AG08395 (cell line): ENCODE data around the gene ITGA5.

Source experiments
- DNase-seq: peaks from one replicate; pipeline ENCODE4 v3.0.0; 2012; ENCODE audit warnings: mixed read lengths, low spot score

ITGA5 gene

DNA sequence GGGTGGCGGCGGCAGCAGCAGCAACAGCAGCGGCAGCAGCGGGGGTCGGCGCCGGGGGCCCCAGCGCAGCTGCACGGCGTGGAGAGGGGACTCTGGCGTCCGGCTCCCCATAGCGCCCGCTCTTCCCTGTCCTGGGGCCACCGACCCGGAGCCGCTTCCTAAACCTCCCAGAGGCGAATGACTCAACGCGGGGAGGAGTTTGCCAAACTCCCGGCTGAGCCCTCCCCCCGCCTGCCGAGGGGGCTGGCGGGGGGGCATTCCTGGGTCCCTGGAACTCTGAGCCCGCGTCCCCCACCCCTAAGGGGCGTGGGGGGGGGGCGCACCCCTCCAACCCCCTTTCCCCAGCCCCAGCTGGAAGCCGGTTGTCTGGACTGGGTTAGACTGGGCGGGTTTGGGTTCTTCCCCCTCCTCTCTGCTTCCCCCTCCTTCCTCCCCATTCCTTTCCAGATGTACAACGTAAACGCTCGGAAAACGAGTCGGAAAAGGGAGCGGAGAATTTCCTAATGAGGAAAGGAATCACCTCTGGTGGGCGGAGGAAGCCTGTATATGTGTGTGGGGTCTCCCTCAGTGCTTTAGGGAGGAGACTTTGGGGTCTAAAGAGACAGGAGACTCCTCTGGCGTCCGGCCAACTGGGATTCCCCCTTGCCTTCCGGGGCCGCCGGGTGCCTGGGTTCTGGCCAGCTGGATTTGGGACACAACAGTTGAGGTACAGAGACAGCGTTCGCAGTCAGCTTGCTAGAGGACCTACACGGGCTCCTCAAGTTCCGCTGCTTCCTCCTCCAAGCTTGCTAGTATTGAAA, at the start of gene ITGA5:
TSS of gene ITGA5 (minus strand) at position 179 of the 800 bp plus-strand sequence. CDS start at position 111, 68 bp downstream.
- DNase-seq, result peak; percentile 91

DNA sequence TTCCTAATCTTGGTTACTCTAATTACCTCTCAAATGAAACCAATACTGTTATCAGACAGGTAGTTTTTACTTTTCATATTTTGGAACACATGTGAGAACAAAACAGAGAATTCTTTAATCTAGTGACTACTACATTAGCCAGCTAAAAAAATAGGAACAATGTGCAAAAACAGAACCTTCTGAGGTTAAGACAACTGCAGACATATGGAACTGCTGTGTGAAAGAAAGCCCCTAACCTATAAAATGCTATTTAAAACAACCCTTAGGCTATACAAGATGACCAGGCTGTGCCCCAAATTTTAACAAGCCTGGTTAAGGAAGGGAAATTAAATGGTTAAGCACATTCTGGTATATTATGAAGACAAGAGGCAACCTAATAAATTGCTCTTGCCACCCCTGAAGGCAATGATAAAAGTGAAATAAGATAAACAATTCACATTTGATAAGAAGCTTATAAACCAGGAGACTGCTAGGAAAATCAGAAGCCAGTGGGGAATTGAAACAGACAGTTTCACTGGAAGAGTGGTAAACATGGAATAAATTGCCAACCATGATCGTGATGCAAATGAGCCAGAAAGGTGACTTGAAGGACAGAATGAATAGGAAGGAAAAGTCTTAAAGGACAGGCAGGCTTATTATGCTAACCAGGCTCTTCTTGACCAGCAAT, 46.9 kb upstream of the ITGA5 start:
- DNase-seq, result no peak

DNA sequence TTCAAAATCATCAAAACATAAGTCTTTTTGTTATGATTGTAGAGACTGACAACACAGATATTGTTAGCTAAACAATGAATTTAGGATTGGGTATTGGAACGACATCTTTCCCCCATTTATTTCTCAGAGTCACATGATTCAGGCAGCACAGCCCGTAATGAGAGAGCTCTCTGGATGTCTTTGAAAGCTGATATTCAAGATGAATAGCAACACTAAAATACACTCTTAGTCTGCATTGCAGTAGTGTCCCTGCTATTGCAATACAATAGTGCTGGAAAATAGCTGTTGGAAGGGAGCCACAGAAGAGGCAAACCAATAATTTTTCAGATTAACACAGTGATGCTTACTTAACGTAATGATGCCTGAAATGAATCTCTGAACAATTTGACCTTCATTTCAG, 44.4 kb upstream of the ITGA5 start:
- no peak for DNase-seq

DNA sequence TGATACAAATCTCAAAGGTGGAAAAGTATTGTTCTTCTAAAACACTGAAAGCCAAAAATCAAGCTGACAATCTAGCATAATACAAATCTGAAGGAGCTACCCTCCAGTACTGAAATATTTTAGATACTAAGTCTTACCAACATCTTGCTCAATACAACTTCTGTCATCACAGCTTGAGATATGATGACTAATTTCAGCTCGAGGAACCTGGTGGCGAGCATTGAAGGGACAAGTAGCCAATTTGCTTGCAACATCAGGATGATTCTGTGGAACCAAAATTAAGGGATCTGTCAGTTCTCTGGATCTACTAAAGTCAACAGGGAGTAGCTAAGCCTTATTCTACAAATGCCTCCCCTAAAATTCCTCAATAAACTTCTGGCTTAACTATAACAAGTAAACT, 44.0 kb upstream of the ITGA5 start:
- DNase-seq, result peak; percentile 77

DNA sequence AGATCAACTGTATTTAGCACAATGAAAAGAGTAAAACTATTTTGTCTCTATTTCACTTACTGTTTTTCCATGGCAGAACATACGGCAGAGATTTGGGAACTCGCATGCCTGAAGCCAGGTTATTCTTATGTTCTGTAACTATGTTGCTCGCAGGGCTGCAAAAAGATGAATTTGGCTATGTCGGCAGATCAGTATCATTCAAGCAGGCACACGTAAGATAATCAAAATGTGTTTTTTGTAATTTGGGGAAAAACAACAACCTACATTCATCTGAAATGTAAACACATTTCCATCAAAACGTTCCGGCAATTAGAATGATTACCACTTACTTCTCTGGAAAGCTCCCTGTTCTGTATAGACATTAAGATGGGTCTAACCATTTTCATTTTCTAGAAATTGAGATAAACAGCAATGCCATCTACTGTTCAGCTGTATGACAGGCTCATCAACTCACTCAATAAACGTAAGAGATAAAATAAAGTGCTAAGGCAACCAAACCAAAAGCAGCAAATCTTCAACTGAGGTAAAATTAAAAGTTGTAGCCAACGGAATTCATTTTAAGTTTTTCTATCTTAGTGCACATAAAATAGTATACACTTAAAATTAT, 41.4 kb upstream of the ITGA5 start:
- no peak for DNase-seq

DNA sequence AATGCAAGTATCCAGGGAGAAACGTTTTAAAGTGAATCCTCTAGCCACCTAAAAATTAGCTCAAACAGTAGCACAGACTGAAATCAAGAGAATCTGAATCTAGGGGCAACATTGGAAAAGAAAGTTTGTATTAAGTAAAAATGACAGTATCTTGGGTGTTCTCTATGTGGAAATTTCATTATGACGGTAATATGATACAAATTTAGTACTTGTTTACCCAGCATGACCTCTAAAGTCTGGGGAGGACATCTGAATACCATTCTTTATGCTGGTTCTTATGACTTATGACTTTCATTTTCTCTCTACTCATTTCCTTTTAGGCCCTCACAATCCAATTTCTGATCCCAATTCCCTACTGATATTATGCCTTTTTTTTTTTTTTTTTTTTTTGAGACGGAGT, 40.3 kb upstream of the ITGA5 start:
- no peak for DNase-seq

DNA sequence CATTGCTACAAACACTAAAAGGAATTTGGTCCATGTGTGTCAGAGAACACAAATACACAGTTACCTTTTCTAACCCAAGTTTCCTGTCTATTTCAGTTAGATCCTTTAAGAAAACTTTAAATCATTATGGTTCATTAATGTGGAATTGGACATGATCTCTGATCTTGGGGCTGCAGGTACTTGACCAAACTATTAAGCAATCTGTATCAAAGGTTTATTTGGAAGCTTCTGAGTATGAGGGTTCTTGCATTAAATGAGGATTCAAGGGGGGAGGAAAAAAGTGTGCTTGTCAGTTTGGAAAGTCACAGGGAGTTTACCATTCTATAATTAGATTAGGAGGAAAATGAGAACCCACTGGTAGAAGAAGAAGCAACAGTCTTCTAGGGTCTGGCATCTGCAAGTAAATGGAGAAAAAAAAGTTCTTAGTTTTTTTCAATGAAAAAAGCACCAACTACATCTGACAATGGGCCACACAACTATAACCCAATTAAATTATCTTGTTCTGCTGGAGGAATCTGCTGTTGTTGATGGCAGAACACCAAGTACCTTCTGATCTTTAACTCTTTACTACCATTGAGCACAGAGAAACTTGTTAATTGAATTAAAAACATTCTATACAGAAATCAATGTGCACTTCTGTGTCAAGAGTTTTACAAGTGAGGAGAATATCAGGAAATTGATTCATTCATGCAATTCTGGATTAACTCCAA, 36.8 kb upstream of the ITGA5 start:
- DNase-seq, result no peak

DNA sequence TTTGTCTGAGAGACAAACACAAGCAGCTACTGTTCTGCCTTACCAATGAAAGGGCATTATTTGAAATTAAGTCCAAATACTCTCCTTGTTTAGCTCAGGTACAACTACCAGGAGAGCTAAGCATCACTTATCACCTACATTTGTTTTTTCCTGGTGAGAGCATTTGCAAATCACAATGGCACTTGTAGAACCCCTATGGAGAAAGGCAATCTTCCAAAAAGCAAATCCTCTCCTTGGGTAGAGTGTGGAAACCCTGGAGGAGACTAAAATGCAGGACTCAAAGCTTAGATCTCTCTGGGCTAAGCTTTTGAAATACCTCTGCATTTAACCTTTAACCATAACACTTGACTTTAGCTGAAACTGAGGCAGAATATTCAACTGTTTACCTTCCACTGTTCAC, 33.6 kb upstream of the ITGA5 start:
- no peak for DNase-seq

DNA sequence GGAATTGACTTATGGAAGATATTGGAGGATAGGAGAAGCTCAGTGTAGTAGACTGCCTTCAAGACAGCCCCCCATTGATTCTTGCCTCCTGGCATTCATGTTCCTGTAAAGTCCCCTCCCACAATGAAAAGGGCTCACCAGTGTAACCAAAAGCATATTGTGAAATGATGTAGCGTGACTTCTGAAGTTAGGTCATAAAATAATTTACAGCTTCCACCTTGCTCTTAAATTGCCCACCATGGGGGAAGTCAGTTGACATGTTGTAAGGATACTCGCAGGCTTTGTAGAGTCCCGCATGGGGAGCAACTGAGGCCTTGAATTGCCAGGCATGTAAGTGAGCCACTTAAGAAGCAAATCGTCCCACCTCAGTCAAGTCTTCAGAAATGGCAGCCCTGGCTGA, 29.3 kb upstream of the ITGA5 start:
- no peak for DNase-seq

DNA sequence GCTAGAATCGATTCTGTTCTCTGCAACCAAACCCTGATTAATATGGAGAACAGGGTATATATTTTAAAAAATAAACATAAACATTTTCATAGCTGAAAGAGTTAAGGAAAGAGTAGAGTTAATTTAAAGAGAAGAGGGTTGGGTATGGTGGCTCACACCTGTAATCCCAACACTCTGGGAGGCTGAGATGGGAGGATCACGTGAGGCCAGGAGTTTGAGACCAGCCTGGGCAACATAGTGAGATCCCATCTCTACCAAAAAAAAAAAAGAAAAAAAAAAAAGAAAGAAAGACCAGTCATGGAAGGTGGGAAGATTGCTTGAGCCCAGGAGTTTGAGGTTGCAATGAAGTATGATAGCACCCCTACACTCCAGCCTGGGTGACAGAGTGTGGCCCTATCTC, 28.9 kb upstream of the ITGA5 start:
- DNase-seq, result no peak

DNA sequence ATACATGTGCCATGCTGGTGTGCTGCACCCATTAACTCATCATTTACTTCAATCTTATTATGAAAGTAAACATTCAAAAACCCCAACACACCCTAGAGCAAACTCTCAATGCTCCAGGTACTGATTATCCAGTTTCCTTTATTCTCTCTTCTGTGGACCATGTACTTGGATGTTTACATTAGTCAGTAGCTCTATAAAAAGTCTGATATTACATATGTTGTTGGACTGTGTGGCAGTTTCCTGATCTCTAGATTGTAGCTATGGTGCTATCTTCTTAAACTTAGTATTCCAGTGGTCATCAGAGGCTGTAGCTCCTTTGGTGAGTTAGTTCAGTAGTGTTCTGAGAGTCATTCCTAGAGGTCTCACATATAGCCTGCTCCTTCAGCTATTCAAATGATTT, 25.1 kb upstream of the ITGA5 start:
- no peak for DNase-seq

DNA sequence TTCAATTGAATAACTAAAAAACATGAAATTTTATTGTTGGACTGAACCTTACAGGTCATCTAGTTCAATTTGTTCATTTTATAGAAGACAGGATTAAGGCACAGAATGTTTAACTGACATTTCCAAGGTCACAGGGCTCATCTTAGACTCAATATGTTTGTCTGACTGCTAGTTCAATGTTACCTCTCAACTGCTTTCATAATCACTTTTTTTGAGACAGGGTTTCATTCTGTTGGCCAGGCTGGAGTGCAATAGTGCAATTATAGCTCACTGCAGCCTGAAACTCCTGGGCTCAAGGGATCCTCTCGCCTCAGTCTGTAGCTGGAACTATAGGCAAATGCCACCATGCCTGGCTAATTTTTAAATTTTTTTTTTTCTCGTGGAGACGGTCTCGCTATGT, 24.4 kb upstream of the ITGA5 start:
- DNase-seq, result no peak

DNA sequence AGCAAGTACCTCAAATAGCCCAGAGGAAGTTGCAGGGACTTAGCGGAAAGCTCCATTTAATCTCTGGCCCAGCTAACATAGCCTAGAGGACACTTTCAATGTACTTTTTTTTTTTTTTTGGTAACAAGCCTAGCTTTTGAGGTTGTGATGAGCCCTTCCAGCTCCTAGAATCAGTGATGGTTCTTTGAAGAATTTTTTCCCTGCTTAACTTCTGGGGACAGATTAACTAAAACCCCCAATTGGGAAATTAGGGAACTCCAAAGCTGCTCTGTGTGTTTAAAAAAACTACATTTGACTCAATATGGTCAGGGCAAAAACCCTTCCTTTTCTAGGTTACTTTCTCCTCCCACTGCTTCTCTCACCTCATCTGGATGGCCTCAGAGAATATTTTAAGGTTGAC, 23.9 kb upstream of the ITGA5 start:
- DNase-seq, result no peak

DNA sequence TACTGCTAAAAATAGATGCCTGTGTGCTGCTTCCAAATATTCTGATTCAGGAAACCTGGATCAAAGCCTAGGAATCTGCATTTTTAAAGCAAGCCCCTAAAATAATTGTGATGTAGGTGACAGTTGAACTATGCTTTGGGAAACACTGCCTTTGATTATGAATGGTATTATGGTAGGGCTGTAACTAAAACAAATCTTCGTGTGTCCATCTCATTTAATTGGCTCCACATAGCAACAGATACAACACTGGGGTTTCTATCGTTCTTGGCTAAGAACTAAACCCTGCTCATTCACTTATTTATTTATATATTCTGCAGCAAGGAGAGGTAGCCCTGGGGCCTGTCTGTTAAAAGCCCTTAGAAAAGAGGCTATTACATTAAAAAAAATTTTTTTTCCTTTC, 23.0 kb upstream of the ITGA5 start:
- no peak for DNase-seq

DNA sequence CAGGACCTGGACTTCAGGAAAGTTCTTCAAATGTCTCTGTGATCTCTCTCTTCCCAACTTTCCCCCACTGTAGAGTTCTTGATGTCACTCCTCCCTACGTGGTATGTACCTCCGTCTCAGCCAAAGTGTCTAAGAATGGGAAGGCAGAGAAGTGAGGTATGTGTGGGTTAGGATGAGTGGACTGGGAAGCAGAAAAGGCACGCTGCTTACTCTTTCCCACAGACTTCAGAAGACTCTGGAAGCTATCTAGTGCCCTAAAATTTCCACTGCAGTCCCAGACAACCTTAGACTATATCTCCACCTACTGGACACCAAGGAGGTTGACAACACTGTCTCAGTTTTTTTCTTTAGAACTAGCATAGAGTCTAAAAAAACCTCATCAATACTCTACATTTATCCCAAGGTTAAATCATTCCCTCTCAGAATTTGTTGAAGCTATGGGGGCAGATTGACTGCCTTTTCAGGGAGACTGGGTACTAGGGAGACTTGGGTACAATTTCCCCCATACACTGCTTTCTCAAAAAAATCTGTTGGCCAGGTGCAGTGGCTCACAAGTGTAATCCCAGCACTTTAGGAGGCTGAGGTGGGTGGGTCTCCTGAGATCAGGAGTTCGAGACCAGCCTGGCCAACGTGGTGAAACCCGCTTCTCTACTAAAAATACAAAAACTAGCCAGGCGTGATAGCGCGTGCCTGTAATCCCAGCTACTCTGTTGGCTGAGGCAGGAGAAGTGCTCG, 20.6 kb upstream of the ITGA5 start:
- DNase-seq, result peak; percentile 87

DNA sequence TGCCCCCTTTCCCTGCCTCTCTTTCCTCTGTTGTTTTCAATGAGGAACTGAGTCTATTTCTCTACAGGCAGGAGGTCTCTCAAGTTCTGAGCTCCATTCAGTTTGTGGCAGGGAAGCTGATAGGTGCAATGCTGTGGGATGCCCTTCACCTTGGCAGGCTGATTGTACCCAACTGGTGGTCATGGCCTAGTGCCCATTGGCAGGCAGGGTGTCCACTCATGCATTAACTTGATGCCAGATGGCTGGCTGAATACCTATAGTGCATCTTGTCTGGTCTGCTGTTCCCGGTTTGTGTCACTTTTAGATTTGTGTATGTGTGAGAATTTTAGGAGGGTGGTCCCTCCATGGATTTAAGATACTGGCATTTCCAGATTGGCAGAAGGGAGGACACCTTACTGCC, 20.0 kb upstream of the ITGA5 start:
- no peak for DNase-seq

DNA sequence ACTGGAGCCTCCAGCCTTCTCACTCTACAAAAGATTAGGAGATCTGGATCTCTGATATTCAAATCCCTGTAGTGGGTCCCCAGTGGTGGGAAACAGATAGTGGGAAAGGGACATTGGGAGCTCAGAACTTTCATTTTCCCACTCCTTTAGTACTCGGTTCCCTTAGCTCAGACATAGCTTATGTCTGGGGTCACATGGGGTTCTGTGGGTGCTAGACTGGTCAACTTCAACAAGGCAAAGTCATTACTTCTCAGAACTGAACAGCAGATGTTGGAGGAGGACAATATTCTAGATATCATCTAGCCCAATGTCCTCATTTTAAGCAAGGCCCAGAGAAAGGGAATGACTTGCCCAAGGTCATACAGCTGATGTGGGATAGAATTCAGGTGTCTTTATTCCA, 19.5 kb upstream of the ITGA5 start:
- DNase-seq, result no peak

DNA sequence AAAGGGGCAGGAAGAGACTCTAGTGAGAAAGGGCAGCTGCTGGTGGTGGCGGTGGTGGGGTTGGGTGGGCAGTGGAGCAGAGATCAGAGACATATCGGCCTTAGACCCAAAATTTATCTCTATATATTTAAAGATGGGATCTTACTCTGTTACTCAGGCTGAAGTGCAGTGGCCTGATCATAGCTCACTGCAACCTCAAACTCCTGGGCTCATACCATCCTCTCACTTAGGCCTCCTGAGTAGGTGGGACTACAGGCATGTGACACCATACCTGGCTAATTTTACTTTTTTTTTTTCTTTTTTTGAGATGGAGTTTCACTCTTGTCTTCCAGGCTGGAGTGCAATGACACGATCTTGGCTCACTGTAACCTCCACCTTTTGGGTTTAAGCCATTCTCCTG, 18.6 kb upstream of the ITGA5 start:
- no peak for DNase-seq

DNA sequence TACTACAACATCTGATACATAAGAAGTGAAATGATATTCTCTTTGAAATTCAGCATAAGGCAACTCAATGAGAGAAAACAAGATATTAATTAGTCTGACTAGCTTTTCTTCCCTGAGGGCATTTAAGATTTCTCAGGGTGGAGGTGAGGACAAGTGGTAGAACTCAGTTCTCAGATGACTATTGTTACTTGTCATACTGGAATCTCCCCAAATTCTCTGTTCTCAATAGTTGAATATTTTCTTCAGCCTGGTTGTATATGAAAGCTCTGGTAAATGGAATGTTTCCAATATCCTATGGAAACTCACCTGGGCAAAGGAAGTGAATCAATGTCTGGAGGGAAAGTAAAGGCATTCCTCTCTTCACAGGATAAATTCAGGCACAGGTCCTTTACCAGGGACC, 18.2 kb upstream of the ITGA5 start:
- DNase-seq, result no peak

DNA sequence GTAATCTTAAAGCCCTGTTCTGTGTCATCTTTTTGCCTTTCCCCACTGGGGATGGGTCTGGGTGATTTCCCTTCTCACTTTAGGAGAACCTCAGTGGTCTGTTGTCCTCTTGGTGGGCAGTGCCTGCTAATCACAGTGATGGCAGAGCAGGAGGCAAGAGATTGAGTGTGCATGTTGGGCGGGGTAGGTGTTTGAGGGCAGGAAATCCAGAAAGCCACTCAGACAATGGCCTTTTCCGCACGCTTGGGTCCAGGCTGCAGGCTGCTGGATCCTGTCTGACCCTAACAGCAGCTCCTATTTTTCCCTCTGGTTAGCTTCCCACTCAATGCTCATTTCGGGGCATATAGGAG, 13.7 kb upstream of the ITGA5 start:
- no peak for DNase-seq

DNA sequence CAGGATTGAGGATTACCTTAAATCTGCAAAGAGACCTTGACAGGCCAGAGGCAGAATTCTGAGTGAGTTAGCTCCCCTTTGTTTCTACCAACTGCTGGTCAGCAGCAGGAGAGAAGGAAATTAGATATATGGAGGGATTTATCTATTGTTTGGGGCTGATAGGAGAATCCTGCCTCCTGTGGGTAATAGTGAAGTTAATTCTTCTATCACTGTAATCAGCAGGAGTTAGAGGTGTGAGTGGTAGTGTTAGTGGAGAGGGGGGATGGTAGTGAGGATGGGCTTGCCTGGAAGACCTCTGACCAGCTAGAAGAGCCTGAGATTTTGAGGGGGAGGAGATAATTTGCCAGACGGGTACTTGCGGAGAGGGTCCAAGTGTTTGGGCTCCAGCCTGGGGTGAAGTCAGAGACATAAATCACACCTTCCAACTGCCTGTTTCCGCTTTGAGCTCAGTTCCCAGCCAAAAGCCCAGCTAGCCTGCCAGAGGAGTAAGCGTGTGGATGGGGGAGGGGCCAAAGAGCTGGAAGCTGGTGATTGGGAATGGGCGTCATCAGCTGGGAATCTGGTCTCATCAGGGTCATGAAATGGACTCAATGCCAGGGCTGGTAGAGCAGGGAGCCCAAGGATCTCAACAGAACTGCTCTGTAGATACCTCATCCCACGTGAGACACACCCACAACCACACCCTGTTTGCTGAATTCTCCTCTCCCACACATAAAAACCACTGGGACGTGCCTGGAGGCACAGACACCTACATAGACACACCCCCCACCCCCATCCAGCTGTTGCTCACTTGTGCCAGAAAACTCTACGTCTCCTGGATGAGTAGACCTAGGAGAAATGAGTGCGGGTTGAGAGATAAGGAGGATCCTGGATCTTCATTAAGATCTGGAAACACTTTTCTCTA, 13.1 kb upstream of the ITGA5 start:
- peak; percentile 62 for DNase-seq
